ENCODE data around the gene ATP9B.
"Not testable (repeated sequence)": the region's sequence is repeated elsewhere in the genome, so short reads cannot be mapped to it uniquely, and the experiment has no call there.

ATP9B gene

GRCh38 chr18:79071037-79071436 lies 1.8 kb downstream of the ATP9B start:
- DNase-seq, result no peak

GRCh38 chr18:79071503-79072210 lies 2.5 kb downstream of the ATP9B start:
- DNase-seq, result no peak

GRCh38 chr18:79072655-79073054 lies 3.5 kb downstream of the ATP9B start:
- DNase-seq, result not testable (repeated sequence)

GRCh38 chr18:79077181-79077580 lies 8.0 kb downstream of the ATP9B start:
- no peak for DNase-seq

- not testable (repeated sequence) for DNase-seq
Measured at GRCh38 chr18:79078791-79079190, 9.6 kb downstream of the ATP9B start.

GRCh38 chr18:79092874-79093273 lies 23.7 kb downstream of the ATP9B start:
- no peak for DNase-seq

GRCh38 chr18:79093986-79094385 lies 24.8 kb downstream of the ATP9B start:
- no peak for DNase-seq

- DNase-seq, result no peak
Measured at GRCh38 chr18:79095216-79095615, 26.0 kb downstream of the ATP9B start.

GRCh38 chr18:79100944-79101343 lies 31.8 kb downstream of the ATP9B start:
- no peak for DNase-seq

GRCh38 chr18:79102886-79103285 lies 33.7 kb downstream of the ATP9B start:
- DNase-seq, result no peak

GRCh38 chr18:79104137-79104536 lies 34.9 kb downstream of the ATP9B start:
- DNase-seq, result no peak

- no peak for DNase-seq
Measured at GRCh38 chr18:79105455-79105854, 36.3 kb downstream of the ATP9B start.

- DNase-seq, result no peak
Measured at GRCh38 chr18:79106084-79106483, 36.9 kb downstream of the ATP9B start.

- no peak for DNase-seq
Measured at GRCh38 chr18:79107886-79108285, 38.7 kb downstream of the ATP9B start.

- DNase-seq, result no peak
Measured at GRCh38 chr18:79108549-79109215, 39.5 kb downstream of the ATP9B start.

GRCh38 chr18:79111483-79111882 lies 42.3 kb downstream of the ATP9B start:
- DNase-seq, result no peak

- DNase-seq, result no peak
Measured at GRCh38 chr18:79117385-79117784, 48.2 kb downstream of the ATP9B start.

GRCh38 chr18:79117788-79118187 lies 48.6 kb downstream of the ATP9B start:
- no peak for DNase-seq

- no peak for DNase-seq
Measured at GRCh38 chr18:79118797-79119196, 49.6 kb downstream of the ATP9B start.

- DNase-seq, result no peak
Measured at GRCh38 chr18:79121746-79122474, 52.7 kb downstream of the ATP9B start.

GRCh38 chr18:79123948-79124347 lies 54.8 kb downstream of the ATP9B start:
- DNase-seq, result no peak

GRCh38 chr18:79129120-79129519 lies 59.9 kb downstream of the ATP9B start:
- no peak for DNase-seq

- no peak for DNase-seq
Measured at GRCh38 chr18:79133724-79134123, 64.5 kb downstream of the ATP9B start.

- DNase-seq, result no peak
Measured at GRCh38 chr18:79135924-79136323, 66.7 kb downstream of the ATP9B start.

Data from NCI-H2029 (cell line).